Frontal cortex (tissue), 4 donors: ENCODE data around the gene DYNC1I1. TPM values are rescaled to one million over a fixed set of nuclear protein-coding genes. Genes with fewer than 3 reads are reported as not detected.

Experiments
- DNase-seq, 2 donors: peaks; one replicate each; pipeline ENCODE4 v3.0.0; 2012; ENCODE audit warnings: low spot score in 2 of 2
- FAIRE-seq: peaks from 2 replicates; lab custom pipeline; 2012; peaks lifted over from hg19 to GRCh38; lab: Jason Lieb, UNC
- total RNA-seq: library from RNA; depleted of rRNA; stranded (reverse); fragments of >200 nt; gene quantifications from one replicate; pipeline ENCODE4 v1.2.3, GENCODE V29; 2014
- donor health status: control.
- donor health status: control.
- donor health status: control.

DYNC1I1 gene
- total RNA-seq, 1 donor from 2014 or later, result 157 TPM

GRCh38 chr7:96045181-96045580 lies 272.8 kb downstream of the DYNC1I1 start:
- DNase-seq, result no peak
- FAIRE-seq, result no peak

- DNase-seq (no peak), FAIRE-seq (no peak)
Measured at GRCh38 chr7:96045919-96046318, 273.6 kb downstream of the DYNC1I1 start.

GRCh38 chr7:96052289-96052688 lies 279.9 kb downstream of the DYNC1I1 start:
- no peak for FAIRE-seq
- DNase-seq, result no peak

- DNase-seq, result no peak
- no peak for FAIRE-seq
Measured at GRCh38 chr7:96052860-96053470, 280.6 kb downstream of the DYNC1I1 start.

GRCh38 chr7:96055717-96056116 lies 283.4 kb downstream of the DYNC1I1 start:
- FAIRE-seq (no peak), DNase-seq (no peak)

GRCh38 chr7:96059075-96059474 lies 286.7 kb downstream of the DYNC1I1 start:
- DNase-seq, result no peak
- FAIRE-seq, result no peak

GRCh38 chr7:96061009-96061408 lies 288.7 kb downstream of the DYNC1I1 start:
- FAIRE-seq (no peak), DNase-seq (no peak)

GRCh38 chr7:96061844-96062243 lies 289.5 kb downstream of the DYNC1I1 start:
- no peak for DNase-seq
- FAIRE-seq, result no peak

GRCh38 chr7:96067321-96067720 lies 295.0 kb downstream of the DYNC1I1 start:
- no peak for FAIRE-seq

GRCh38 chr7:96069401-96069800 lies 297.0 kb downstream of the DYNC1I1 start:
- DNase-seq (no peak), FAIRE-seq (no peak)

More at GRCh38 chr7:96067321-96067720, 295.0 kb downstream of the DYNC1I1 start:
- no peak for DNase-seq

GRCh38 chr7:96074871-96075270 lies 302.5 kb downstream of the DYNC1I1 start:
- no peak for FAIRE-seq

GRCh38 chr7:96075510-96076349 lies 303.4 kb downstream of the DYNC1I1 start:
- DNase-seq (peak; percentile 59 to 76), FAIRE-seq (no peak)

More at GRCh38 chr7:96074871-96075270, 302.5 kb downstream of the DYNC1I1 start:
- DNase-seq, result no peak

GRCh38 chr7:96076350-96076707 lies 304.0 kb downstream of the DYNC1I1 start:
- FAIRE-seq, result no peak
- no peak for DNase-seq

- no peak for FAIRE-seq
- DNase-seq, result no peak
Measured at GRCh38 chr7:96080027-96080426, 307.7 kb downstream of the DYNC1I1 start.

- DNase-seq, result no peak
- FAIRE-seq, result no peak
Measured at GRCh38 chr7:96084881-96085553, 312.7 kb downstream of the DYNC1I1 start.

- DNase-seq, result no peak
- FAIRE-seq, result no peak
Measured at GRCh38 chr7:96085953-96086352, 313.6 kb downstream of the DYNC1I1 start.

GRCh38 chr7:96088579-96088978 lies 316.2 kb downstream of the DYNC1I1 start:
- no peak for FAIRE-seq

GRCh38 chr7:96089511-96089910 lies 317.2 kb downstream of the DYNC1I1 start:
- no peak for DNase-seq
- no peak for FAIRE-seq

More at GRCh38 chr7:96088579-96088978, 316.2 kb downstream of the DYNC1I1 start:
- no peak for DNase-seq

- DNase-seq (no peak), FAIRE-seq (no peak)
Measured at GRCh38 chr7:96090756-96091155, 318.4 kb downstream of the DYNC1I1 start.

GRCh38 chr7:96093435-96093834 lies 321.1 kb downstream of the DYNC1I1 start:
- DNase-seq (no peak), FAIRE-seq (no peak)

- FAIRE-seq (no peak), DNase-seq (no peak)
Measured at GRCh38 chr7:96097835-96098234, 325.5 kb downstream of the DYNC1I1 start.
